ENCODE results near the gene ACTC1. TPM values are rescaled to one million over a fixed set of nuclear protein-coding genes. Genes with fewer than 3 reads are reported as not detected.

ACTC1 gene
- polyA plus RNA-seq, 1 donor from 2014 or later = not detected

DNA sequence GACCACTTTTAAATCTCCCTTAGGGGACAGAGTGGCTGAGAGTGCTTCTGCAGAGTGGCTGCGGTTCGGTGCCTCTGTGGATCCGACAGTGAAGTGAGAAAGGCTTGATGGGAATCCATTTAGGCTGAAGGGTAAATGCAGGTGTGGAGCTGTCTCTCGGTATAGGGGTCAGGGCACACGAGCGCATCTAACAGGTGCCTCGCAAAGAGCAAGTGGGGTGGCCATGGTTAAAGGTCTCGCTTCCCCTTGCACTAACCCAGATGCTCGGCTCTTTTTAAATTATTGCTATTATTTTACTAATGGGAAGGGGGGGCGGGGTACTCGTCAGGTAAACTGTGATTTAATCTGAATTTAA, 40.0 kb downstream of the ACTC1 start:
- TF ChIP-seq, protein P1, sequence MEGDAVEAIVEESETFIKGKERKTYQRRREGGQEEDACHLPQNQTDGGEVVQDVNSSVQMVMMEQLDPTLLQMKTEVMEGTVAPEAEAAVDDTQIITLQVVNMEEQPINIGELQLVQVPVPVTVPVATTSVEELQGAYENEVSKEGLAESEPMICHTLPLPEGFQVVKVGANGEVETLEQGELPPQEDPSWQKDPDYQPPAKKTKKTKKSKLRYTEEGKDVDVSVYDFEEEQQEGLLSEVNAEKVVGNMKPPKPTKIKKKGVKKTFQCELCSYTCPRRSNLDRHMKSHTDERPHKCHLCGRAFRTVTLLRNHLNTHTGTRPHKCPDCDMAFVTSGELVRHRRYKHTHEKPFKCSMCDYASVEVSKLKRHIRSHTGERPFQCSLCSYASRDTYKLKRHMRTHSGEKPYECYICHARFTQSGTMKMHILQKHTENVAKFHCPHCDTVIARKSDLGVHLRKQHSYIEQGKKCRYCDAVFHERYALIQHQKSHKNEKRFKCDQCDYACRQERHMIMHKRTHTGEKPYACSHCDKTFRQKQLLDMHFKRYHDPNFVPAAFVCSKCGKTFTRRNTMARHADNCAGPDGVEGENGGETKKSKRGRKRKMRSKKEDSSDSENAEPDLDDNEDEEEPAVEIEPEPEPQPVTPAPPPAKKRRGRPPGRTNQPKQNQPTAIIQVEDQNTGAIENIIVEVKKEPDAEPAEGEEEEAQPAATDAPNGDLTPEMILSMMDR (IDR thresholded peaks at IDR 0.05; ENCODE audit: poor library complexity, severe bottlenecking) = no peak
- TF ChIP-seq POLR2AphosphoS5 (IDR thresholded peaks at IDR 0.05) (no peak), EZH2 (IDR thresholded peaks at IDR 0.05; ENCODE audit: borderline replicate concordance, insufficient read depth, low read length, poor library complexity, severe bottlenecking) (no peak), RAD21 (conservative IDR thresholded peaks at IDR 0.05) (no peak), EP300 (conservative IDR thresholded peaks at IDR 0.05; ENCODE audit: poor library complexity, severe bottlenecking) (no peak), TAF1 (IDR thresholded peaks at IDR 0.05; ENCODE audit: low read depth) (no peak), MXI1 (conservative IDR thresholded peaks at IDR 0.05; ENCODE audit: poor library complexity, severe bottlenecking) (no peak), SMC3 (conservative IDR thresholded peaks at IDR 0.05; ENCODE audit: poor library complexity) (no peak)
- TF ChIP-seq, protein P2, sequence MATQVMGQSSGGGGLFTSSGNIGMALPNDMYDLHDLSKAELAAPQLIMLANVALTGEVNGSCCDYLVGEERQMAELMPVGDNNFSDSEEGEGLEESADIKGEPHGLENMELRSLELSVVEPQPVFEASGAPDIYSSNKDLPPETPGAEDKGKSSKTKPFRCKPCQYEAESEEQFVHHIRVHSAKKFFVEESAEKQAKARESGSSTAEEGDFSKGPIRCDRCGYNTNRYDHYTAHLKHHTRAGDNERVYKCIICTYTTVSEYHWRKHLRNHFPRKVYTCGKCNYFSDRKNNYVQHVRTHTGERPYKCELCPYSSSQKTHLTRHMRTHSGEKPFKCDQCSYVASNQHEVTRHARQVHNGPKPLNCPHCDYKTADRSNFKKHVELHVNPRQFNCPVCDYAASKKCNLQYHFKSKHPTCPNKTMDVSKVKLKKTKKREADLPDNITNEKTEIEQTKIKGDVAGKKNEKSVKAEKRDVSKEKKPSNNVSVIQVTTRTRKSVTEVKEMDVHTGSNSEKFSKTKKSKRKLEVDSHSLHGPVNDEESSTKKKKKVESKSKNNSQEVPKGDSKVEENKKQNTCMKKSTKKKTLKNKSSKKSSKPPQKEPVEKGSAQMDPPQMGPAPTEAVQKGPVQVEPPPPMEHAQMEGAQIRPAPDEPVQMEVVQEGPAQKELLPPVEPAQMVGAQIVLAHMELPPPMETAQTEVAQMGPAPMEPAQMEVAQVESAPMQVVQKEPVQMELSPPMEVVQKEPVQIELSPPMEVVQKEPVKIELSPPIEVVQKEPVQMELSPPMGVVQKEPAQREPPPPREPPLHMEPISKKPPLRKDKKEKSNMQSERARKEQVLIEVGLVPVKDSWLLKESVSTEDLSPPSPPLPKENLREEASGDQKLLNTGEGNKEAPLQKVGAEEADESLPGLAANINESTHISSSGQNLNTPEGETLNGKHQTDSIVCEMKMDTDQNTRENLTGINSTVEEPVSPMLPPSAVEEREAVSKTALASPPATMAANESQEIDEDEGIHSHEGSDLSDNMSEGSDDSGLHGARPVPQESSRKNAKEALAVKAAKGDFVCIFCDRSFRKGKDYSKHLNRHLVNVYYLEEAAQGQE (IDR thresholded peaks at IDR 0.05; ENCODE audit: borderline replicate concordance) = no peak
- Histone ChIP-seq H4K20me1 (ENCODE audit: insufficient read depth) (no peaks in the 10 kb centered on the region), H2AFZ (ENCODE audit: low read depth, low read length) (peak overlapping the region; percentile 67), H3K36me3 (ENCODE audit: insufficient read depth, low read length) (no peaks in the 10 kb centered on the region), H3K9me2 (ENCODE audit: insufficient read depth, low read length) (no peaks in the 10 kb centered on the region), H3K27me3 (ENCODE audit: insufficient read depth, low read depth, low read length) (peaks cover 51% of the 10 kb centered on the region), H3K9ac (ENCODE audit: low read length) (peak overlapping the region; percentile 73), H3K4me3 (ENCODE audit: low read length) (peak overlapping the region; percentile 84), H3F3A (ENCODE audit: insufficient read depth, low read length, poor library complexity, severe bottlenecking) (no peaks in the 10 kb centered on the region), H3K9me3 (ENCODE audit: low read length) (no peaks in the 10 kb centered on the region), H3K4me2 (ENCODE audit: low read length) (peak overlapping the region; percentile 31), H3K79me2 (replicated peaks; ENCODE audit: insufficient read depth, low read length) (no peaks in the 10 kb centered on the region), H3K27ac (ENCODE audit: low read length) (no peak overlapping the region)

DNA sequence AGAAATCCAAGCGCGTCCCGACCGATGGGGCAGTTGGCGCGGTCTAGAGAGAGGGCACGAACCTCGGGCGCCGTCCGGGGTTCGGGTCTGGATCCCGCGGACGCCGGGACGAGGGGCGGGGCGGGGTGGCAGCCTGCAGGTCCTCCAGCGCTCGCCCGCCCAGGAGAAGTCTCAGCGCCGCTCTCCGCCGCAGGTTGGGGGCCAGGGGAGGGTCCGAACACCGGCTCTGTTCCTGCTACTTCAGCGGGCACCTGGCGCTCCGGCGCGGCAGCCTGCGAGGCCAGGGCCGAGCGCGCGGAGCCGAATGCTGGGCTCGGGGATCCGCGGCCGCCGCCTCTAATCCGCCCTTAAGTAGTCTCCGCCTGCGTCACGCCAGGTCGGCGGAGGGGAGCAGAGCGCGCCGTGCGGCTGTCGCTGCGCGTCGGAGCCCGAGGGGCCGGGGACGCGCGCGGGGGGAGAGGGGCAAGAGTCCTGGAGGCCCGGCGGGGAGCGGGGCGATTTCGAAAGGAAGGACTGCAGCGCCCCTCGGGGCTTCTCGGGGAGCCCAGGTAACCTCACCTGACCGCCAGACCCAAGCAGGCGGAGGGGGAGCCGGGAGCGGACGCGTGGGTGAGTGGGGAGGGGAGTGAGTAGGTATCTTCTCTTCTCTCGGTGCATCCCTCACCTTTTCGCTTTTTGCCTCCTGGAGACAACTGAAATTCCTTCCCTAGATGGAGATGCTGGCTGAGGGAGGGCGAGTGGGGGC, 40.5 kb downstream of the ACTC1 start, which contains the start of gene GJD2:
Gene GJD2, minus strand, starts transcription at position 325 of the 745 bp plus-strand sequence. CDS start 510 bp downstream, outside the sequence.
- Histone ChIP-seq H4K20me1 (ENCODE audit: insufficient read depth) (no peaks in the 10 kb centered on the region), H3K27me3 (ENCODE audit: insufficient read depth, low read depth, low read length) (peaks cover 51% of the 10 kb centered on the region), H3K9me2 (ENCODE audit: insufficient read depth, low read length) (no peaks in the 10 kb centered on the region), H3F3A (ENCODE audit: insufficient read depth, low read length, poor library complexity, severe bottlenecking) (no peaks in the 10 kb centered on the region), H3K27ac (ENCODE audit: low read length) (no peak within 1 kb of the TSS), H3K79me2 (replicated peaks; ENCODE audit: insufficient read depth, low read length) (no peaks in the 10 kb centered on the region), H3K36me3 (ENCODE audit: insufficient read depth, low read length) (no peaks in the 10 kb centered on the region), H3K9ac (ENCODE audit: low read length) (peak within 1 kb of the TSS; percentile 73), H3K4me2 (ENCODE audit: low read length) (peak within 1 kb of the TSS; percentile 43), H2AFZ (ENCODE audit: low read depth, low read length) (peak within 1 kb of the TSS; percentile 67), H3K9me3 (ENCODE audit: low read length) (no peaks in the 10 kb centered on the region), H3K4me3 (ENCODE audit: low read length) (peak within 1 kb of the TSS; percentile 84)
- TF ChIP-seq SMC3 (conservative IDR thresholded peaks at IDR 0.05; ENCODE audit: poor library complexity) = no peak
- no peak for TF ChIP-seq EZH2 (IDR thresholded peaks at IDR 0.05; ENCODE audit: borderline replicate concordance, insufficient read depth, low read length, poor library complexity, severe bottlenecking)
- TF ChIP-seq, protein P2 (IDR thresholded peaks at IDR 0.05; ENCODE audit: borderline replicate concordance) = peak; percentile 44
- TF ChIP-seq EP300 (conservative IDR thresholded peaks at IDR 0.05; ENCODE audit: poor library complexity, severe bottlenecking) = peak; percentile 27
- peak; percentile 51 for TF ChIP-seq MXI1 (conservative IDR thresholded peaks at IDR 0.05; ENCODE audit: poor library complexity, severe bottlenecking)
- TF ChIP-seq, protein P1 (IDR thresholded peaks at IDR 0.05; ENCODE audit: poor library complexity, severe bottlenecking) = peak; percentile 50
- TF ChIP-seq RAD21 (conservative IDR thresholded peaks at IDR 0.05) = no peak
- peak; percentile 33 for TF ChIP-seq TAF1 (IDR thresholded peaks at IDR 0.05; ENCODE audit: low read depth)
- peak; percentile 56 for TF ChIP-seq POLR2AphosphoS5 (IDR thresholded peaks at IDR 0.05)
